ENCODE results near the gene CDH23.

CDH23 gene

GRCh38 chr10:71745664-71746250, 349.0 kb downstream of the CDH23 start:
- DNase-seq (ENCODE audit: low read depth, low spot score), result no peak
- CTCF ChIA-PET, result interaction anchor here (1.4 to 1.5 kb wide), 2 partner anchors 11 to 21 kb away, joined by 3 read pairs; no protein-coding TSS in a partner anchor
- H3K4me3 ChIP-seq (ENCODE audit: low read depth, low read length), result no peak overlapping the region
- TF ChIP-seq CTCF (IDR thresholded peaks at IDR 0.05; ENCODE audit: insufficient read depth, low read length, missing control alignments), result no peak
- POLR2A ChIA-PET, result no interaction called here

GRCh38 chr10:71746344-71747037, 349.8 kb downstream of the CDH23 start:
- CTCF ChIA-PET, result interaction anchor here (1.4 to 1.5 kb wide), 2 partner anchors 10 to 22 kb away, joined by 3 read pairs; no protein-coding TSS in a partner anchor
- no peak for TF ChIP-seq CTCF (IDR thresholded peaks at IDR 0.05; ENCODE audit: insufficient read depth, low read length, missing control alignments)
- no peak overlapping the region for H3K4me3 ChIP-seq (ENCODE audit: low read depth, low read length)
- POLR2A ChIA-PET, result no interaction called here
- DNase-seq (ENCODE audit: low read depth, low spot score), result no peak

GRCh38 chr10:71747039-71747531, 350.4 kb downstream of the CDH23 start:
- DNase-seq (ENCODE audit: low read depth, low spot score), result no peak
- no peak overlapping the region for H3K4me3 ChIP-seq (ENCODE audit: low read depth, low read length)
- ChIA-PET POLR2A (no interaction called here), CTCF (interaction anchor here (1.4 to 1.5 kb wide), 2 partner anchors 10 to 22 kb away, joined by 3 read pairs; no protein-coding TSS in a partner anchor)
- TF ChIP-seq CTCF (IDR thresholded peaks at IDR 0.05; ENCODE audit: insufficient read depth, low read length, missing control alignments), result no peak

- TF ChIP-seq CTCF (IDR thresholded peaks at IDR 0.05; ENCODE audit: insufficient read depth, low read length, missing control alignments), result no peak
- DNase-seq (ENCODE audit: low read depth, low spot score), result no peak
- CTCF ChIA-PET, result interaction anchor here (1.1 to 1.4 kb wide), 3 partner anchors 9 to 19 kb away, joined by 3 to 5 read pairs (median 3); no protein-coding TSS in a partner anchor
- no peak overlapping the region for H3K4me3 ChIP-seq (ENCODE audit: low read depth, low read length)
- POLR2A ChIA-PET, result interaction anchor here (1.0 kb wide), 1 partner anchor 10 kb away, joined by 4 read pairs; no protein-coding TSS in a partner anchor
These were observed 351.1 kb downstream of the CDH23 start for GRCh38 chr10:71747551-71748523.

- no peak for TF ChIP-seq CTCF (IDR thresholded peaks at IDR 0.05; ENCODE audit: insufficient read depth, low read length, missing control alignments)
- no peak for DNase-seq (ENCODE audit: low read depth, low spot score)
- POLR2A ChIA-PET, result interaction anchor here (1.0 kb wide), 1 partner anchor 9 kb away, joined by 4 read pairs; no protein-coding TSS in a partner anchor
- CTCF ChIA-PET, result interaction anchor here (1.1 to 1.4 kb wide), 3 partner anchors 8 to 18 kb away, joined by 3 to 5 read pairs (median 3); no protein-coding TSS in a partner anchor
- no peak overlapping the region for H3K4me3 ChIP-seq (ENCODE audit: low read depth, low read length)
These were observed 352.0 kb downstream of the CDH23 start for GRCh38 chr10:71748671-71749191.
